IPS-15b (cell line): ENCODE data around the gene ARL8B.
"Not testable (repeated sequence)": the region's sequence is repeated elsewhere in the genome, so short reads cannot be mapped to it uniquely, and the experiment has no call there.

Source experiments
- H3K27me3 ChIP-seq: one replicate; pipeline ENCODE4 v1.6.1; 2013; ENCODE audit warnings: low read length; ENCODE audit not compliant: control insufficient read depth, insufficient read depth
- H3K36me3 ChIP-seq: one replicate; pipeline ENCODE4 v1.6.1; 2013; ENCODE audit warnings: low read length; ENCODE audit not compliant: control insufficient read depth, insufficient read depth
- H3K4me1 ChIP-seq: one replicate; pipeline ENCODE4 v1.6.1; 2013; ENCODE audit warnings: mild to moderate bottlenecking, low read length; ENCODE audit not compliant: control insufficient read depth, insufficient read depth
- H3K4me3 ChIP-seq: one replicate; pipeline ENCODE4 v1.5.1; 2013; ENCODE audit warnings: low read depth, low read length
- H3K9ac ChIP-seq: one replicate; pipeline ENCODE4 v1.6.1; 2013; ENCODE audit warnings: low read depth, mild to moderate bottlenecking, low read length
- H3K9me3 ChIP-seq: one replicate; pipeline ENCODE4 v1.6.1; 2013; ENCODE audit warnings: mild to moderate bottlenecking, low read length; ENCODE audit not compliant: control insufficient read depth, insufficient read depth

ARL8B gene

DNA sequence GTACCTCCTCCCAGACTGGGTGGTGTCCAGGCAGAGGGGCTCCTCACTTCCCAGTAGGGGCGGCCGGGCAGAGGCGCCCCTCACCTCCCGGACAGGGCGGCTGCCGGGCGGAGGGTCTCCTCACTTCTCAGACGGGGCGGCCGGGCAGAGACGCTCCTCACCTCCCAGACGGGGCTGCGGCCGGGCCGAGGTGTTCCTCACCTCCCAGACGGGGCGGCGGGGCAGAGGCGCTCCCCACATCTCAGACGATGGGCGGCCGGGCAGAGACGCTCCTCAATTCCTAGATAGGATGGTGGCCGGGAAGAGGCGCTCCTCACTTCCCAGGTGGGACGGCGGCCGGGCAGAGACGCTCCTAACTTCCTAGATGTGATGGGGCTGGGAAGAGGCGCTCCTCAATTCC lies 8.4 kb upstream of the ARL8B start:
- H3K4me1 ChIP-seq, H3K4me3 ChIP-seq, H3K9me3 ChIP-seq, H3K27me3 ChIP-seq, H3K9ac ChIP-seq, H3K36me3 ChIP-seq: not testable (repeated sequence)

- no peak overlapping the region for H3K9ac ChIP-seq
- H3K4me3 ChIP-seq, result no peak overlapping the region
- H3K4me1 ChIP-seq, result no peaks in the 10 kb centered on the region
- no peaks in the 10 kb centered on the region for H3K27me3 ChIP-seq
- H3K36me3 ChIP-seq, result no peaks in the 10 kb centered on the region
- H3K9me3 ChIP-seq, result no peaks in the 10 kb centered on the region
Observed at GRCh38 chr3:5115506-5116162, 6.5 kb upstream of the ARL8B start.

GRCh38 chr3:5116538-5116937 lies 5.6 kb upstream of the ARL8B start:
- no peak overlapping the region for H3K9ac ChIP-seq
- H3K4me1 ChIP-seq, result no peaks in the 10 kb centered on the region
- H3K36me3 ChIP-seq, result no peaks in the 10 kb centered on the region
- H3K27me3 ChIP-seq, result no peaks in the 10 kb centered on the region
- no peak overlapping the region for H3K4me3 ChIP-seq
- H3K9me3 ChIP-seq, result no peaks in the 10 kb centered on the region

DNA sequence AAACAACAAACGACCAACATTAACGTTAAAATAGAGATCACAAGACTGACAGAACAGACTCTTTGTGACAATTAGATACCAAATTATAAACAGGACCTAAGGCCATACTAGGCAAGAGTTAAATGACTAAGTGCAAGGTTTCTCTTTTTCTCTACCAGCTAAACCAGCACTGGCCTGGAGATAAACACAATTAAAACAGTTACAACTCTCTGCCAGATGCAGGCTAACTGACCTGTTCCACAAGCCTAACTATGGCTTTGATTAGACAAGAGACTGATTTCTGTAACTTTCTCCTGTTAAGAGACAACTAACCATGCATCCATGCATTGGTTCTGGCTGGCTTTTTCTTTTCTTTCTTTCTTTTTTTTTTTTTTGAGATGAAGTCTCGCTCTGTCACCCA lies 1.6 kb upstream of the ARL8B start:
- no peak overlapping the region for H3K4me3 ChIP-seq
- H3K9ac ChIP-seq, result no peak overlapping the region
- no peaks in the 10 kb centered on the region for H3K9me3 ChIP-seq
- H3K36me3 ChIP-seq, result no peaks in the 10 kb centered on the region
- no peaks in the 10 kb centered on the region for H3K27me3 ChIP-seq
- peaks cover 7% of the 10 kb centered on the region for H3K4me1 ChIP-seq

DNA sequence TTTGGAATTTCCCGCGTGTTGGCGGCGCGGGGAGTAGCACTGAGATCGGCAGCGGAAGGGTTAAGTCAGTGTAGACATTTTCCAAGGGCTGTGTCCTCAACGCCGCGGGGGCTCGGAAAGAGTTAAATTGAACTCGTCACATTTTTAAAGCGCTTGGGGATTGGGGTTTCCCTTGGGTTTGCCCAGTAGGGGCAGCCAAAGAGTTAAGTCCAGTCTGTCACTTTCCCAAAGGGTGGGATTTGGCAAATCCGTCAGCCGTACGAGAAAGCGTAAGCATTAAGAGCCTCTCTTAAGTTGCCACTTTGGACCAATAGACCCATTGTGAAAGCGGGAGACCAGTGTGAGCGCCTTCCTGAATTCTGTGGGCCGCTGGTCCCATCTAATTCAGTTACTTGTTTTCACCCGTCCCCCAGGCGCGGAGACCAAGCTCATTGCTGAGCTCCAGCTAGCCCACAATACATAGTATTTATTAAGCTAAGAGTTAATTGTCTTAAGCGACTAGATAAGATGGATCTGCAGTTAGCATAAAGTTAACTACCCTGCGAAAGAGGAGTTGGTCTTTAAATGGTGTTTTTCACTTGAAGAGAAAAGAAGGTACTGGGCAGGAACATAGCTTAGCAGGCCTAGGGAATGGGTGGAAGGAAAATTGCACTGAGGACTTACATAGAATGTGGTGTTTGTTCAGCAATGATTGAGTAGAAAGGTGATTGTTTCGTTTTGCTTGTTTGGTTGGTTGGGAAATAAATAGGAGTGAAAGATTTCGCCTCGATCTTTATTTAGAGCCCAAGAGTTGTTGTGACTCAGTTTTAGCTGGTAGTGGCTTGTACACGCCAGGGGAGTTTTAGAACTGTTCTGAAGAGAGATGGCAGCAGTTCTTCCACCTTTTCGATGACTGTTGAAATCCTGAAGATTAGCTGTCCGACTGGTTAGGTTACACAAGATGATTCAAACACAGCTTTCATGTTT lies 932 bp downstream of the ARL8B start:
- Histone ChIP-seq H3K36me3 (no peaks in the 10 kb centered on the region), H3K4me3 (peak overlapping the region; percentile 88), H3K9ac (peak overlapping the region; percentile 57), H3K27me3 (no peaks in the 10 kb centered on the region), H3K9me3 (no peaks in the 10 kb centered on the region), H3K4me1 (peaks cover 7% of the 10 kb centered on the region)

GRCh38 chr3:5123937-5124336 lies 1.8 kb downstream of the ARL8B start:
- Histone ChIP-seq H3K27me3 (no peaks in the 10 kb centered on the region), H3K9ac (no peak overlapping the region), H3K36me3 (no peaks in the 10 kb centered on the region), H3K4me1 (peaks cover 7% of the 10 kb centered on the region), H3K9me3 (no peaks in the 10 kb centered on the region), H3K4me3 (no peak overlapping the region)

DNA sequence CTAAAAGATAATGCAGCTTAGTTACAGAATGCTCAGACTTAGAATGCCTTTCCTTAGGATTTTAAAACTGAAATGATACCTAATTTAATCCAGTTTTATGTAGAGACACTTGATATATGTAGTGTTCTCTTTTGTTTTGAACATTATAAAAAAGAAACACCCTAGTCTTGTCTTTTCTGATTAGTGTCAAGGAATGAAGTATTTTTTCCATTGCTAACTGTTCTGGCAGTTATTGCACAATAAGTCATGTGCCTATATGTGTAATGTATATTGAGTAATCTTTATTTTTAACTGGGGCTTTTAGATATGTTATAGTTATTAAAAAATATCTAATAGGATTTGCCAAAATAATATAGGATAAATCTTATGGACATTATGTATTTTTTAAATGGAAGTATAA lies 4.5 kb downstream of the ARL8B start:
- Histone ChIP-seq H3K4me1 (peaks cover 7% of the 10 kb centered on the region), H3K9me3 (no peaks in the 10 kb centered on the region), H3K4me3 (no peak overlapping the region), H3K9ac (no peak overlapping the region), H3K36me3 (no peaks in the 10 kb centered on the region), H3K27me3 (no peaks in the 10 kb centered on the region)

DNA sequence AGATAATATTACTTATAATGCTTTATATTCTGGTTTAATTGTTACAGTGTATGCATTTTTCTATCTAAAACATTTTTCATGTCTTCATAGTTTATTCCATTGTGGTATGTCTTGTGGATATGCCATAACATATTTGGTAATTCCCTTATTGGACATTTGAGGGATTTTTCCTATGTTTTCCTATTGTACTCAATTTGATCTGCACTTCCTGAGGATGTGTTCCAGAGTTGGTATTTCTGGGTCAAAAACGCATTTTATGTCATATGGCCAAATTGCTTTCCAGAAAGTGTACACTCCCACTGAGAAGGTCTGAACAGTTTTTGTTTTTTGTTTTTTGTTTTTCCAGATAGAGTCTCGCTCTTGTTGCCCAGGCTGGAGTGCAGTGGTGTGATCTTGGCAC lies 6.8 kb downstream of the ARL8B start:
- H3K4me1 ChIP-seq, result peaks cover 7% of the 10 kb centered on the region
- H3K4me3 ChIP-seq, result no peak overlapping the region
- H3K9me3 ChIP-seq, result no peaks in the 10 kb centered on the region
- no peaks in the 10 kb centered on the region for H3K27me3 ChIP-seq
- no peak overlapping the region for H3K9ac ChIP-seq
- no peaks in the 10 kb centered on the region for H3K36me3 ChIP-seq

DNA sequence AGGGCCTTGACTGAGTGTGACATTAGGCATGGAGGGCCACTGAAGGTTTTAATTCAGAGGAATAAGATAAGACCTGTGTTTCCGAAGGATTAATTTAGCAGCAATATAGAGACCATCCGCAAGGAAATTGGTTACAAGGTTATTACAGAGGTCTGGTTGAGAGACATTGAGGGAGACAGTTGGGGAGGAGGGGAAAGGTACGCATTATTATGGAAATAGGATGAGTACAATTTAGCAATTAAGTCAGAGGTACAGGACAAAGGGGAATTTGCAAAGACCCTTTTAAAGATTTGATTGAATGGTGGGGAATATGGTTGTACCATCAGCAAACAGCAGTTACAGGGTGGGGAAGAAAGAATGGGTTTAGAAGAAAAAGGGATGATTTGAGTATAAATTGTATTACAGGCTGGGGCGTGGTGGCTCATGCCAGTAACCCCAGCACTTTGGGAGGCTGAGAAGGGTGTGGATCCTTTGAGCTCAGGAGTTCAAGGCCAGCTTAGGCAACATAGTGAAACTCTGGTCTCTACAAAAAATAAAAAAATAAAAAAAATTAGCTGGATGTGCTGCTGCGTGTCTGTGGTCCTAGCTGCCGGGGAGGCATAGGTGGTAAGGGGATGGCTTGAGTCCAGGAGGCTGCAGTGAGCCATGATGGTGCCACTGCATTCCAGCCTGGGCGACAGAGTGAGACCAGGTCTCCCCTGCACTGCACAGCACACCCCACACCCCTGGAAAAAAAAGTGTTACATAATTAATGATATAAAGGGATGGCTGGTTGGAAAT lies 11.3 kb downstream of the ARL8B start:
- no peaks in the 10 kb centered on the region for H3K27me3 ChIP-seq
- H3K36me3 ChIP-seq, result no peaks in the 10 kb centered on the region
- peaks cover 22% of the 10 kb centered on the region for H3K4me1 ChIP-seq
- no peak overlapping the region for H3K9ac ChIP-seq
- no peak overlapping the region for H3K4me3 ChIP-seq
- H3K9me3 ChIP-seq, result no peaks in the 10 kb centered on the region

DNA sequence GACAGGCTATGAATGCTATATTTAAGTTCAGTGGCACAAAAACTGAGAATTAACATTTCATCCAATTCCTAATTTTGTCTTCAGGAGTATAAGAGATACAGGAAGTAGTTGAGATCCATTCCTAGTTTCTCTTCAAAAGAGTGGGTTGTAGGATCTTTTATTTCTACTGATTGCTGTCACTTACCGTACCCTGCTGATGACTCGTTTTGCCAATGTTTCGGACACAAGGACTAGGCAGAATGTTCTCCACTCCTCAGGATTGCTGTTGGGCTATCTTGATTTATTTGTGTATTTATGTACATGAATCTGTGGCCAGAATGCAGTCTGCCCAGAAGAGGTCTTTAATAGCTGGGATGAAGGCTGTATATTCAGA lies 11.9 kb downstream of the ARL8B start:
- H3K27me3 ChIP-seq, result no peaks in the 10 kb centered on the region
- no peak overlapping the region for H3K4me3 ChIP-seq
- H3K9ac ChIP-seq, result no peak overlapping the region
- peaks cover 22% of the 10 kb centered on the region for H3K4me1 ChIP-seq
- H3K9me3 ChIP-seq, result no peaks in the 10 kb centered on the region
- no peaks in the 10 kb centered on the region for H3K36me3 ChIP-seq

DNA sequence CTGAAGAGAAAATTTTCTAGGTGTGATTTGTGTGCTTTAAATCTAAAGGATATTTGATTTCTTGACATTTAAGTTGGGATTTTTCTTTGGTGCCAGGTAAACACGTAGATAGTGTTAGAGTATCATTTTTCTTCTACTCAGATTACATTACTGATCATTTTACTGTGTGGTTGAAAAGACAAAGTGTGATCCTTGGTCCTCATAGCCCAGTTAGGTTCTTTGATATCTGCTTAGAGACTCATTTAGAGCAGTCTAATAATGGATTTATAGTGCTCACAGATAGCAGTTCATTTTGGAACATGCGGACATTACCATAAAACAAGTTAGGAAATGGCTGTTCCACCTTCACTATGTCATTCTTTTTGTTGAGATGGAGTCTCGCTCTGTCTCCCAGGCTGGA lies 12.4 kb downstream of the ARL8B start:
- Histone ChIP-seq H3K4me1 (peaks cover 22% of the 10 kb centered on the region), H3K4me3 (no peak overlapping the region), H3K27me3 (no peaks in the 10 kb centered on the region), H3K36me3 (no peaks in the 10 kb centered on the region), H3K9me3 (no peaks in the 10 kb centered on the region), H3K9ac (no peak overlapping the region)
